ENCODE measurements around the gene ATG13.

- TF ChIP-seq POLR2AphosphoS5 (IDR thresholded peaks at IDR 0.05; ENCODE audit: insufficient read depth in 1 of 2, low read depth in 1 of 2) (peak in 1 of 2 donors; percentile 51), POLR2A (IDR thresholded peaks at IDR 0.05) (no peak), CTCF (IDR thresholded peaks at IDR 0.05) (no peak)
These were observed 67.0 kb downstream of the ATG13 start for GRCh38 chr11:46684367-46684766.
